ENCODE measurements around the gene PDZD2. TPM values are rescaled to one million over a fixed set of nuclear protein-coding genes. Genes with fewer than 3 reads are reported as not detected.

PDZD2 gene
- polyA plus RNA-seq, 3 donors: 2.5 to 38.9 (median 12.0) TPM

DNA sequence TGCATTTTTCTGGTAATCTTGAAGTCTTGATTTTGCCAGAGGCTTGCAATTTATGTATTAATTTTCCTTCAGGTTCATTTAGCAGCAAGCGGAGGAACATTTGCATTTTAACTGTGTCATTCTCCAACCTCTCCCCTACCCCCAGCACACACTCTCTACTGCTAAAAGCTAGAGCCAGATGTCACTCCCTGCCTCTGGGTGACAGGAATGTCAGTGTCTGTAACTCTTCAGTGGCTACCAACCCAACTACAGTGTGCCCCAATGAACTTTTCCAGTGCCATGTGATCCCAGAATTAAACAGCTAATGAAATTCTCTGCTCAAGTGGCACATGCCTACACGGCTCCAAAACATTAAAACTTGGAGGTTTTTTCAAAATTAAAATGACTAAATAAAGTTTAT is 274.9 kb downstream of the PDZD2 start:
- H3K27ac ChIP-seq (ENCODE audit: low read depth, low read length): no peak overlapping the region
- 79 to 91% (median 91%) methylated on average over 2 of the region's 2 CpGs for WGBS, 3 donors

DNA sequence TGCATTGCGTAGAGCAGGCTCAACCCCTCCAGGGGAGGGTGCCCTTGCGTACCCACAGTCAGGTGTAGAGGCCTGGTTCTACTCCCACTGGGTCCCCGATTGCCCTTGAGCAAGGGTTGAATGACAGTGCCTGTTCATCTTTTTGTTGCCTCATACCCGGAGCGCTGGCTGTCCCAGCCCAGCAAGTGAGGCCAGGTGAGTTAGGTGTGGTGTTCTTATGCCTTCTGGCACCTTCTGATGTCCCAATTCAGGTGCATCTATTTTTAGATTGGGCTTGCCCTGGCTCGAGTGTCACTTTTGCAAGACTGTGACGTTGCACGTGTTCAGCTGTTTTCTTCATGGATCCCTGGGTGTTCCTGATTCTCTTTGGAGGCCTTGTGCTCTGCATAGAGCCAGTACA is 277.4 kb downstream of the PDZD2 start:
- WGBS, 3 donors: 89 to 93% (median 93%) methylated on average over 8 of the region's 8 CpGs
- H3K27ac ChIP-seq (ENCODE audit: low read depth, low read length): no peak overlapping the region

DNA sequence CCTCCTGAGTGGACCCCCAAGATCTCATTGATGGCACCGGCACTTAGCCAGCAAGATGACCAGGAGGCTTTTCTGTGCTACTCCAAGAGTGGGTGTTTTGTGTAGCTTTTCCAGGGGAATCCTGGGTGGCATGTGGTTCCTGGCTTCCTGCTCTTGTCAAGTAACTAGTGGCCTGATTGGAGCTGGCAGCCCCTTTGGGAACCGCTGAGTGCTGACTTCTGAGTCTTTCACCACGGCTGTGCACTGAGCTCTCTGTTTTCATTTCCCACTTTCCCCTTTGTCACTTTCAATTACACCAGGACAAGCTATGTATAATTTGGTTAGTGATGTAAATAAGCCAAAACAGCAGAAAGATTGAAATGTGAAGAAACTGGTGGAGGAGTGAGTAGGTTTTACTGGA is 279.8 kb downstream of the PDZD2 start:
- 77 to 82% (median 78%) methylated on average over 3 of the region's 3 CpGs for WGBS, 3 donors
- no peak overlapping the region for H3K27ac ChIP-seq (ENCODE audit: low read depth, low read length)

DNA sequence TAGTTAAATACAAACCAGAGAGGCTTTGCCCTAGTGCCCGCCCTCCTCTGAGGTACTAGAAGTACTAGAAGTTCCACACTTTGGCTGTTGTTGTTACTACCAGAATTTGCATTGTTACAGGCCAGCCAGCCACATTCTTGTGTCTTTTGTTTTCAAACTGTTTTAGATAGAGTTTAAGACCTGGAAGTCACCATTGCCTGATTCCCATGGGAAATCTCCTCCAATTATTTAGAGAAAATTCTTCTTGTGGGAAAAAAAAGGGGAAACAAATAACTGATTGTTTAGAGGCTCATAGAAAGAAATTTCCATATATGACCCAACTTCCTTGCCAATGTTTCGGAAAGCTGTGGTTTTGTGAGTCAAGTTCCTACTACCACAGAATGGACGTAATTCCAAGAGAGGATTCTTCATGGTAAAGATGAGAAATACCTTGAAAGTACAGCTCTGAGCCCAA is 282.9 kb downstream of the PDZD2 start:
- H3K27ac ChIP-seq (ENCODE audit: low read depth, low read length): no peak overlapping the region
- WGBS, 3 donors: 63 to 80% (median 73%) methylated on average over 3 of the region's 3 CpGs

DNA sequence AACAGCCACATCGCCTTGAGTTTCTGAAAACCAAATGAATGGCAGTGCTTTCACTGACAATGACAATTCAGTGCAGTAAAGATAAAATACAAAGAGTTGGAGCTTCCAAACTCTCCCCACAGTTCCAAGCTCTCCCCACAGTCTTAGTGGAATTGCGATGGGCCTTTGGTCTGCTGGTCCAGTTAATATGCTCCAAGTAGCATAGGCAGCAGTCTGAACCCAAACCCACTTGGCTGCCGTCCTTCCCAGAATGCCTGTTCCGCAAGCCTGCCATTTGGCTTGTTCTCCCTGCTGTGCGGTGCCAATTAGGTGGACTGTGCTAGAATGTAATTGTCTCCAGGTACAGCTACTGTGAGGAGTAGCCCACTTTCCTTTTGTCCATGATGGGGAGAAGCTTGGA is 285.1 kb downstream of the PDZD2 start:
- 71 to 93% (median 90%) methylated on average over 5 of the region's 5 CpGs for WGBS, 3 donors
- H3K27ac ChIP-seq (ENCODE audit: low read depth, low read length): no peak overlapping the region

DNA sequence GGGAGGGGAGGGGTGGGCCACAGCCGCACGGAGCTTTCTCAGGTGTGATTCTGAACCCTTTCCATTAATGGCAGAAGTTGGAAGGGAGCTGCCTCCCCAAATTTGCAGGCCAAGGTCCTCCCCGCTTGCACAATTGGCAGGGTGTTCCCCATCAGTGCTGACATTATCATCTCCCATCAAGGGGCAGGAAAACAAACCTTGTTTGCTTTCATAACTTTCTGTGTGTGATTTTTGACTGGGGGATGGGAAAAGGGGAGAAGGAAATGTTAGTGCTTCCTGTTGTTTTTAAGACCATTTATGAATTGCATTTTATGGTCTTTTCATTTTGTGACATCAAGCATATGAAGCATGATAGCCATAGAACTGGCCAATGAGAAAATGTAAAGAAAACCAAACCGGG is 292.9 kb downstream of the PDZD2 start:
- 79 to 82% (median 81%) methylated on average over 4 of the region's 4 CpGs for WGBS, 3 donors

DNA sequence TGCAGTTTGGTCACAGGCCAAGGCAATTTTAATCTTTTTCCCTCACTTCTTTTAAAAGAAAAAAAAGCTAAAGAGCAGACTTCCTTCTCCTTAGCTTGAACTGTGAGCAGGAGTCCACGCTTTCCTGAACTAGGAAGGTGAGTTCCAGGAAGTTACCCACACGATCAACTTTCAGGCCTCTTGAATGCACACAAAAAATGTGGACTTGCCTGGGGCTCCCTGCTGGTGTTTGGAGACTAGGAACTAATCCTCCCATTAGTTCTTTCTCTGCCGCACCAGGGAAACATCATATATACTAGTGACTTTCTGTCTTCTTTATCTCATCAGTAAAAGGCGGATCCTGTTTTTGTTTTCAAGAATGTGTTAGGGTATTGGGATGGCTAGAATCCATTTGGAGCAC is 295.2 kb downstream of the PDZD2 start:
- H3K27ac ChIP-seq (ENCODE audit: low read depth, low read length): no peak overlapping the region
- WGBS, 3 donors: 72 to 87% (median 82%) methylated on average over 4 of the region's 4 CpGs

More for the DNA sequence above, 292.9 kb downstream of the PDZD2 start:
- no peak overlapping the region for H3K27ac ChIP-seq (ENCODE audit: low read depth, low read length)

DNA sequence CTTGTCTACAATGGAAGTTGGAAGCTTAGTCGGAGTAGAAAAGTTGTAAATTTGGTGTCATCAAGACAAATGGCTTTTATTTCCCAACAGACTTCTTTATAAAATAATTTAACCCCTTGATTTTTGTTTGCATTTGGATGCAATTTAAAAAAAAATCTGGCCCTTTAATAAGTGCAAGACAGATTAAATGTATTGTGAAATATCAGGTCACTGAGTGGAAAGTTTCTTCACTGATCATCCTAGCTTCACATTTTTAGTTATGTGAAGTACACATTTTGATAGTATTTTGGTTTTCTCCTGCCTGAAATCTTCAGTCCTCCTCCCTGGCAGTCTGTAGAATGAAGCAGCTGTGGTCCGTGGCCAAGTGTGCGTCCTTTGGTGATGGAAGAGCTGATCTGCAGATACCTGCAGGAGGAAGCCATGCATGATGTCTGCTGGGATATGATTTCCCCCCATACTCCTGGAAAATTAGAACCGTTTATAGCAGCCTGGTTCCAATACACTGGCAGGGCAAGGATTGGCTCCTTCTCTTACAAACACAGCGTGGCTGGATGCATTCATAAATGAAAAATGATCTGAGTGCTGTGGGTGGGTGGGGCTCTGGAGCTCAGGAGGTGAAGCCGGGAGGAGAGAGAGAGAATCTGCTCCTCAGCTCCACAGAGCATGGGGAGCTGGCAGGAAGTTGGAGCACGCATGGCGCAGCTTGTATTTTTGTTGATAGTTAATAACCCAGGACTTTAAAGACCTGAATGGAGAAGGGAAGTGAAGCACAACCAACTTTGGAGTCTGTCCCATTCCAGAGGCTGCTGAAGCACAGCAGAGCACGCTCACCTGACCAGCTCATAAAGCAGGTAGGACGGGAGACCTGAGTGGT is 296.8 kb downstream of the PDZD2 start:
- H3K27ac ChIP-seq (ENCODE audit: low read depth, low read length): no peak overlapping the region
- WGBS, 3 donors: 31 to 52% (median 51%) methylated on average over 10 of the region's 10 CpGs

DNA sequence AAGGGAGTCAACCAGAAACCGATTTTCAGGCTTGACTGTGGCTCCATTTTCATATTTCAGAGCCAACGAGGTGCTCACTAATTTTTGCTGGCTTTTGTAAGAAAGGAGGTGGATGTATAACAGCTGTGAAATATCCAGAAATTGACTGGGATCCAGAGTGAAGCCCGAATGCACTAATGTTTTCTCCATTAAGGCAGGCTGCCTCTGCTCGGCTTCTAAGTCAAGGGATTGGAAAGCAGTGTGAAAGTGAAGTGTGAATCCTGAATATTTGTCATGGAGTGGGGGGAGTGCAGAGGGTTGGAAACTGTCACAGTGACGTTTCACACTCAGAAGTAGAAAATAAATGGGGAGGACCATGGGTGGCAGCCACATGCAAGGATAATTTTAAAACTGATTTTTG is 297.8 kb downstream of the PDZD2 start:
- no peak overlapping the region for H3K27ac ChIP-seq (ENCODE audit: low read depth, low read length)
- 50 to 60% (median 52%) methylated on average over 5 of the region's 5 CpGs for WGBS, 3 donors

DNA sequence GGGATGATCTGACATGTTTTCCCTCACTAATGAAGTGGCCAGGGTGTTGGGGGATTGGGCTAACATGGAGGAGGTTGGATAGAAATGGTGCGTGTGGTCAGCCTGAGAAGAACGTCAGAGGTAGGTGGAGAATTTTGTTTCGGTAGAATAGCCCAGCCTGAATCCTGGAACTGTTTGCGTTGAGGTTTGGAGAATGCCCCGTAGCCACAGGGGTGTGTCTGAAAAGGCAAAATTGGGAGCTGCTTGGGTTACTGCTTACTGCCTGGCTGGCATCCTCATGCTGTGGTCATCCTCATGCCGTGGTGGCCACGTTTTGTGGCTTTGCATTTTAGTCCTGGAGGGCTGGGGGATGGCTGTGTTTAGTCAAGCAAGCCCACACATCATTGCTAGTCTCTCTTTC is 298.3 kb downstream of the PDZD2 start:
- H3K27ac ChIP-seq (ENCODE audit: low read depth, low read length): no peak overlapping the region
- WGBS, 3 donors: 73 to 92% (median 85%) methylated on average over 7 of the region's 7 CpGs

DNA sequence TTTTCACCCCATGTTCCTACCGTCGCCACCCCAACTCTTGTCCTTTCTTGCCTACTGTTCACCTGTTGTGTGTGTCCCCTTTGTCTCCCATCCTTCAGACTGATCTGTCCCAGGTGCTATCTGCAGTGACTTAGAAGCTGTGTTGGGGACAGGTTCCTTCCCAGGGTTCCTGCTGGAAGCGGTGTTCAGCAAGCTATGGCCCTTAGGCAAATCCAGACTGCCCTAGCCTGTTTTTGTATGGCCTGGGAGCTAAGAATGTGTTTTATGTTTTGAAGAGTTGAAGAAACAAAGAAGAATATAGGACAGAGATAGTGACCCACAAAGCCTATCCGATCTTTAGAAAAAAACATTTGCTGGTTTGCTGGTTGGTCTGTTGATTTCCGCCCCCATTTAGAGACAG is 298.8 kb downstream of the PDZD2 start:
- H3K27ac ChIP-seq (ENCODE audit: low read depth, low read length): no peak overlapping the region
- 74 to 88% (median 75%) methylated on average over 5 of the region's 5 CpGs for WGBS, 3 donors

DNA sequence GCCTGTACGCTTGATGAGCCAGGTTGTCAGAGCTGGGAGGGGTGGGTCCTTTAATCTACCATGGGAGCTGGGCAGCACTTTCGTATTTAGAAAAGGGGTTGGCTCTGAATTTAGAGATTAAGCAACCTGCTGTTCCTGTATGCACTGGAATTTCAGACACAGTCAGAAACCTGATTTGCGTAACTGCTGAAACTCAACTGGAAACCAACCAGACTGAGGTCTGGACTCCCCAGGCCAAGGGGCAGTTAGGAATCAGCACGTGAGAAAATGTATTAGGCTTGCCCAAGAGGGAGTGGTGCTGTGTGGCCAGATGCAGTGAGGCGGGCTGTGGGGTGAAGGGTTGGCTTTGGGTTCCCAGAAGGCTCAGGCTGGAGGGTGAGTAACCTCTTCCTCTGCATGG is 300.2 kb downstream of the PDZD2 start:
- WGBS, 3 donors: 45 to 77% (median 61%) methylated on average over 5 of the region's 5 CpGs
- H3K27ac ChIP-seq (ENCODE audit: low read depth, low read length): no peak overlapping the region

DNA sequence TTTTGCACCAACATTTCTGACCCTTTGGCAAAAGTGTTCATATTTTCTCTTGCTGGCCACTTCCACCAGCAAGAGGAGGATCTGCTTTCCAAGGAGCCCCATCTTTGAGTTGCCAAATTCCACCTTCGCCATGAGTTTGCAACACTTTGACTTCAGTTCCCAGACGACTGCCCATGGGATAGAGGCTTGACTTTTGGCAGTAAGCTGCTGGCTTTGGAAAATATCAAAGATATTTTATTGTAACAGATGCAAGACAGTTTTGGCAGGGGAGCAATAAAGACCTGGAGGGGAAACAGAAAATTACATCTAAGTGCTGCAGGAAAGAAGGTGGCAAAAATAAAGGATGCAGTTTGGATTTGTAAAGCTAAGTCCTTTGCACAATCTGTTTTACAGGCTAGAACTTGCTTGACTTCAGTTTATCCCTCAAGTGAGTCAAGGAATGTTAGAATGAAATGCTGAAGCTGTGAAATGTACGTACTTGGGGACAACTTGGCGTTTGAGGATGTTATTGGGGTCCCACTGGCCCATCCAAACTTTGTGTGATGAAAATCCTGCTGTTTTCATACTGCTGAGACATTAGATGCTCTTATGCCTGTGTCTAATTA is 302.3 kb downstream of the PDZD2 start:
- H3K27ac ChIP-seq (ENCODE audit: low read depth, low read length): no peak overlapping the region
- WGBS, 3 donors: 60 to 76% (median 69%) methylated on average over 4 of the region's 4 CpGs

DNA sequence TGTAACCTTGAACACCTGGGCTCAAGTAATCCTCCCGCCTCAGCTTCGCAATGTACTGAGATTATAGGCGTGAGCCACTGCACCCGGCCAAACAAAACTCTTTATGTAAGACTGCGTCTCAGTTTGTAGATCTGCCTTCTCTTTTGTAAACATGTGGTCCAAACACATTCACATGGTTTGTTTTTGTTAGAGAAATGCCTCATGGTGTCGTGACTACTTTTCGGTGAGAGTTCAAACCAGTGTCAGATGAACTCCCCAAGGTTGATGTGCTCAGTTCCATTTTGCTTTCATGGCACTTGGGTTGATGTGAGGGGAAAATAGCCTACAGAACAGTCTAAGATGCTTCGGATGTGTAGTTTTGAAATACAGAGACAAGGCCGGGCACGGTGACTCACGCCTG is 303.6 kb downstream of the PDZD2 start:
- no peak overlapping the region for H3K27ac ChIP-seq (ENCODE audit: low read depth, low read length)
- 86 to 89% (median 87%) methylated on average over 11 of the region's 11 CpGs for WGBS, 3 donors

DNA sequence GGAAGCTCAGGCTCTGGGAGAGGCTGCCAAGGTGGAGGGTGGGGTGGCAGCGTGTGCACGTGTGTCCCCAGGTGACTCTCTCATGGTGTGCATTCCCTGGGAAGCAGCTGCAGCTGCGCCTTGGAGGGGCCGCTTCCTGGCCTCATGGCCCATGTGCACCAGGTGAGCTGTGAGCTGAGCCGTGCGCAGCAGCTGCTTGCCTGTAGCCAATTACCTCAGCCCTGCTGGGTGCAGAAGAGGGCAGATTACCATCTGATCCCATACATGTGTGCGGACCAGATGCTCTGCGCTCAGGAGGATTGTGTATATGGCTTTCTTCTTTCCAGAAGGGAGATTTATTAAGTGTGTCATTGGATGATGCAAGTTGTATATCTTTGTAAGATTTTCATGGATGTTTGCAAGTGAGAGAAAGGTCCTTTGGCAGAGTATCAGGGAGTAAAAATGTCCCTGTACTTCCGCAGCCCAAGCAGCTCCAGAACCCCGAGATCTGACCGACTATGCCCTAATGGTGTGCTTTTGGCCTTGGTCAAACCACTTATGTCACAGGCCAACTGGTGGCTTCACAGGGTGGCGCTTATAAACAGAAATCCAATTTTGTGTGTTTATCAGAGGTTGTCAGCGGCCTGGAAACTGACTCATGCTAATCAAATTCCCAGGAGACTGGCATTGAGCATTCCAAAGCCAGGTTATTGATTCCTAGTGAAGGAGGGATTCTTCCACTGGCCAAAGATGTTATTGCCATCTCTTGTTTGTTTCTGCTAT is 305.9 kb downstream of the PDZD2 start:
- 47 to 80% (median 79%) methylated on average over 13 of the region's 13 CpGs for WGBS, 3 donors
- no peak overlapping the region for H3K27ac ChIP-seq (ENCODE audit: low read depth, low read length)

DNA sequence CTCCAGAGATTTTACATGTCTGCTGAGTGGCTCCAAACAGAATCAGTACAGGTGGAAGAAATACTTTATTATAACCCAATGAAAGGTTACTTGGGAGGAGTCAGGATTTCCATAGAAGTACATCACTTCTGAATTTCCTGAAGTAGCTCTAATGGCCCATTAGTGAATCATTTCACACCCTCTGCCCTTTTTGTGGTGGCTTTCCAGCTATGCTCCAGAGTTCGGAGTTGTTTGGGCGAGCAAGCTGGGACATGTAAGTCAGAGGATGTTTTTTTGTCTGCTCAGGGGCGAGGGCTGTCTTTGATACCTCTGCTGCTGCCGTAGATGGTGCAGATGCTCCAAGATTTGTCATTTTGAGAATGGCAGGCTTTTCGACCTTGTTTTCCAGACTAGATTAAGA is 309.1 kb downstream of the PDZD2 start:
- WGBS, 3 donors: 83 to 90% (median 85%) methylated on average over 5 of the region's 5 CpGs
- no peak overlapping the region for H3K27ac ChIP-seq (ENCODE audit: low read depth, low read length)

DNA sequence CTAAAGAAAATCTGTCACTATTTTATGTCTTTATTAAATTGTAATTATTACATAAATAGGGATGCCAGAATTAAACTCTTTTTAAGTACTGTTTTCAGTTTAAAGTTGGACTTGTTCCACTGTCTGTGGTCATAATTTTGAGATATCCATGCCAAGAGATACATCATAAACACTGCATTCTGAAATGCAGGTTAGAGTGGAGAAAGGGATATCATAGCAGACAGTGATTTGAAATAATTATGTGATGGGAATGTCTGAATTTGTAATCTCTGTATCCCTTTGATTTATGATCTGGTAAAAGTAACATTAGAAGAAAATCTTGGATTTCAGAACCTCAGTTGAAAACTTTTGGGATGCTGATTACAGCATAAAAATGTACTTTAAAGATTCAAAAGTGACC is 313.1 kb downstream of the PDZD2 start:
- H3K27ac ChIP-seq (ENCODE audit: low read depth, low read length): no peak overlapping the region

DNA sequence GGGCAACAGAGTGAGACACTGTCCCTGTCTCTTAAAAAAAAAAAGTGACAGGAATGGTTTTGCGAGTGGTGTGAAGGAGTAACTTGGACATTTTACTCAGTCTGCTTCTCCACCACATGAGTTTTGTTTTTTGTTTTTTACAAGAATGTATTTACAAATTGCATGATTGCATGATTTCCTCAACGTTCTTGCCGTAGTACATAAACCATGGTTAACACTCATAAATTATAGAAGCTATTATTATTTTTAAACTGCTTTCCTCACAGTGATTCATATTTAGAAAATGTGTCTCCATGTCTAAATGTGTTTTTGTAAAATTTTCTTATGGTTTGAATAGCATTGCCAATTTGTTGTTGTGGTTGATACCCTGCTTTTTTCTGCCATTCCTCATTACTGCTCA is 315.2 kb downstream of the PDZD2 start:
- WGBS, 3 donors: 80 to 82% (median 81%) methylated on average over 3 of the region's 3 CpGs
- no peak overlapping the region for H3K27ac ChIP-seq (ENCODE audit: low read depth, low read length)

DNA sequence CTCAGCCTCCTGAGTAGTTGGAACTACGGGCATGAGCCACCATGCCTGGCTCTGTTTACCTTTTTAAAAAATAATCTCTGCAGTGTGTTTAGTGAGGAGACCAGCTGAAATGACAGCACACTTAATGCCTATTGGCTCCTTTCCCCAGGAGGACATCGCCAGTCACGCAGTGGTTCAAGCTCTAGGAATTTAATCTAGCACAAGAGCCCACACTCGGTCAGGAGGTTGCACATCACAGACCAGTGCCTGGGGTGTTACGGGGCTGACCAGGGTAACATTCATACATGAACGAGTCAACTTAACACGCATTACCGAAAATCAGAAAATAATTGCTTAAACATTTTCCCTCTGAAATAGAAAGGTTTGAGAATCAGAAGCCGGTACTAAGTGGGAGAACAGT is 318.2 kb downstream of the PDZD2 start:
- H3K27ac ChIP-seq (ENCODE audit: low read depth, low read length): no peak overlapping the region

More for the DNA sequence above, 318.2 kb downstream of the PDZD2 start:
- WGBS, 3 donors: 84 to 92% (median 86%) methylated on average over 9 of the region's 9 CpGs
